Urinary bladder (tissue), 2 donors: ENCODE data around the gene COPG1. TPM values are rescaled to one million over a fixed set of nuclear protein-coding genes. Genes with fewer than 3 reads are reported as not detected.

Source experiments
- polyA plus RNA-seq: library from polyadenylated mRNA; stranded (reverse); fragments of 200-250 nt; gene quantifications from one replicate; pipeline ENCODE4 v1.2.3, GENCODE V29; 2013
- small RNA-seq: library from RNA; depleted of rRNA; stranded (forward); fragments of <200 nt; gene quantifications from one replicate; pipeline ENCODE3, GENCODE V24; 2014
- total RNA-seq: library from RNA; depleted of rRNA; stranded (reverse); fragments of >200 nt; gene quantifications from one replicate; pipeline ENCODE4 v1.2.3, GENCODE V29; 2014
- donor health status: healthy.

The COPG1 gene
- total and polyA plus RNA-seq, 2 donors, result 66.5 to 127 TPM

Small RNA genes lying within 50 kb of the gene (small RNA-seq; reads per million reads assigned to genes)
- not detected for gene MIR6826
- gene RPS27P12, result not detected

Other genes with a start within 250 kb of the COPG1 start
- gene EFCC1, start 248.3 kb upstream of the COPG1 start, total RNA-seq, result 5.7 TPM
- gene EFCC1, start 248.3 kb upstream of the COPG1 start, polyA plus RNA-seq, result 4.3 TPM
- gene GP9, start 188.8 kb upstream of the COPG1 start, total RNA-seq, result not detected
- gene GP9, start 188.8 kb upstream of the COPG1 start, polyA plus RNA-seq, result not detected
- gene RAB43, start 127.8 kb upstream of the COPG1 start, total RNA-seq, result 6.0 TPM
- 11.3 TPM for gene RAB43, start 127.8 kb upstream of the COPG1 start, polyA plus RNA-seq
- gene ISY1, start 88.5 kb upstream of the COPG1 start, total RNA-seq, result 30.1 TPM
- 34.8 TPM for gene ISY1, start 88.5 kb upstream of the COPG1 start, polyA plus RNA-seq
- gene CNBP, start 65.7 kb upstream of the COPG1 start, total RNA-seq, result 237 TPM
- gene CNBP, start 65.7 kb upstream of the COPG1 start, polyA plus RNA-seq, result 517 TPM
- gene HMCES, start 29.3 kb downstream of the COPG1 start, total RNA-seq, result 15.9 TPM
- gene HMCES, start 29.3 kb downstream of the COPG1 start, polyA plus RNA-seq, result 33.9 TPM
- gene EFCAB12, start 179.0 kb downstream of the COPG1 start, total RNA-seq, result not detected
- 0.10 TPM for gene EFCAB12, start 179.0 kb downstream of the COPG1 start, polyA plus RNA-seq
- 27.7 TPM for gene MBD4, start 190.3 kb downstream of the COPG1 start, total RNA-seq
- gene MBD4, start 190.3 kb downstream of the COPG1 start, polyA plus RNA-seq, result 20.7 TPM
- gene IFT122, start 190.6 kb downstream of the COPG1 start, total RNA-seq, result 45.9 TPM
- gene IFT122, start 190.6 kb downstream of the COPG1 start, polyA plus RNA-seq, result 14.1 TPM